HEK293 (cell line): ENCODE data around the gene DYRK4.

Source experiments
- CTCF ChIA-PET: fragments of 350-600 bp; formaldehyde crosslinking; extraction: SDS; loops from one replicate; lab custom pipeline; 2021; ENCODE audit warnings: antibody characterized with exemption; lab: Yijun Ruan, JAX
- POLR2A ChIA-PET: fragments of 300-600 bp; formaldehyde crosslinking; extraction: SDS; loops from one replicate; lab custom pipeline; 2020; ENCODE audit warnings: antibody characterized with exemption, inconsistent platforms; lab: Yijun Ruan, JAX
- H3K27ac ChIP-seq: fragments of 200-500 bp; sonication (Bioruptor generic); 2 replicates; pipeline ENCODE4 v1.5.1; 2014; ENCODE audit warnings: low read depth, low read length, control low read depth, inconsistent platforms; ENCODE audit errors: extremely low read depth
- H3K36me3 ChIP-seq, 2 experiments: fragments of 200-500 bp in 1 of 2; sonication (Bioruptor generic) in 1 of 2; 1 replicate in 1 of 2; 2 replicates in 1 of 2; pipeline ENCODE4 v1.5.1; 2014 to 2017; ENCODE audit warnings: inconsistent platforms in 2 of 2, low read length in 2 of 2; ENCODE audit not compliant: control insufficient read depth in 2 of 2, insufficient read depth in 1 of 2
- H3K4me1 ChIP-seq: fragments of 200-500 bp; sonication (Bioruptor generic); 2 replicates; pipeline ENCODE4 v1.5.1; 2014; ENCODE audit warnings: mild to moderate bottlenecking, low read length, inconsistent platforms; ENCODE audit not compliant: control insufficient read depth, insufficient read depth
- H3K4me3 ChIP-seq: 2 replicates; pipeline ENCODE4 v1.5.1; 2011; ENCODE audit warnings: low read depth, mild to moderate bottlenecking, control low read depth, low read length, moderate library complexity
- H3K9me3 ChIP-seq: fragments of 200-500 bp; sonication (Bioruptor generic); 2 replicates; pipeline ENCODE4 v1.5.1; 2014; ENCODE audit warnings: low read depth, low read length, inconsistent platforms; ENCODE audit not compliant: control insufficient read depth, insufficient read depth
- CTCF ChIP-seq: fragments of 450-650 bp; formaldehyde crosslinking; IDR thresholded peaks from 2 replicates; pipeline ENCODE4 v1.5.1; 2016; ENCODE audit warnings: missing biosample characterization, missing genetic modification characterization
- ELK4 ChIP-seq: IDR thresholded peaks from 2 replicates; pipeline ENCODE4 v1.6.1; 2011; ENCODE audit warnings: mild to moderate bottlenecking, low read depth, low read length, borderline replicate concordance
- HOXC10 ChIP-seq: sonication (generic); formaldehyde crosslinking; IDR thresholded peaks from 2 replicates; pipeline ENCODE4 v1.8.1; 2023; ENCODE audit warnings: mild to moderate bottlenecking, missing genetic modification reagents
- KLF10 ChIP-seq: fragments of 450-650 bp; IDR thresholded peaks from 2 replicates; pipeline ENCODE4 v1.5.1; 2018; ENCODE audit warnings: missing biosample characterization, mild to moderate bottlenecking, missing genetic modification characterization
- KLF17 ChIP-seq: fragments of 450-650 bp; formaldehyde crosslinking; IDR thresholded peaks from 2 replicates; pipeline ENCODE4 v1.5.1; 2016; ENCODE audit warnings: missing biosample characterization, missing genetic modification characterization
- MYNN ChIP-seq: fragments of 450-650 bp; formaldehyde crosslinking; IDR thresholded peaks from 2 replicates; pipeline ENCODE4 v1.5.1; 2016; ENCODE audit warnings: missing biosample characterization, missing genetic modification characterization, borderline replicate concordance
- SCRT1 ChIP-seq: fragments of 450-650 bp; formaldehyde crosslinking; IDR thresholded peaks from 2 replicates; pipeline ENCODE4 v1.5.1; 2016; ENCODE audit warnings: missing biosample characterization, missing genetic modification characterization, borderline replicate concordance
- TSHZ1 ChIP-seq: fragments of 450-650 bp; formaldehyde crosslinking; IDR thresholded peaks from 2 replicates; pipeline ENCODE4 v1.5.1; 2016; ENCODE audit warnings: missing biosample characterization, missing genetic modification characterization, borderline replicate concordance
- ZBTB17 ChIP-seq: fragments of 450-650 bp; formaldehyde crosslinking; IDR thresholded peaks from 2 replicates; pipeline ENCODE4 v1.5.1; 2016; ENCODE audit warnings: missing biosample characterization, missing genetic modification characterization
- ZBTB8A ChIP-seq: fragments of 450-650 bp; formaldehyde crosslinking; IDR thresholded peaks from 2 replicates; pipeline ENCODE4 v1.5.1; 2016; ENCODE audit warnings: missing biosample characterization, missing genetic modification characterization
- ZNF16 ChIP-seq: fragments of 450-650 bp; formaldehyde crosslinking; IDR thresholded peaks from 2 replicates; pipeline ENCODE4 v1.5.1; 2016; ENCODE audit warnings: low read depth, missing biosample characterization, missing genetic modification characterization
- ZNF2 ChIP-seq: fragments of 450-650 bp; formaldehyde crosslinking; IDR thresholded peaks from 2 replicates; pipeline ENCODE4 v1.5.1; 2016; ENCODE audit warnings: missing biosample characterization, missing genetic modification characterization
- ZNF221 ChIP-seq: fragments of 450-650 bp; formaldehyde crosslinking; IDR thresholded peaks from 2 replicates; pipeline ENCODE4 v1.5.1; 2017; ENCODE audit warnings: missing biosample characterization, missing genetic modification characterization, borderline replicate concordance
- ZNF404 ChIP-seq: fragments of 450-650 bp; formaldehyde crosslinking; IDR thresholded peaks from 2 replicates; pipeline ENCODE4 v1.5.1; 2017; ENCODE audit warnings: missing biosample characterization, missing genetic modification characterization
- ZNF521 ChIP-seq: fragments of 450-650 bp; formaldehyde crosslinking; IDR thresholded peaks from 2 replicates; pipeline ENCODE4 v1.5.1; 2017; ENCODE audit warnings: missing biosample characterization, mild to moderate bottlenecking, missing genetic modification characterization
- ZNF548 ChIP-seq: fragments of 450-650 bp; formaldehyde crosslinking; IDR thresholded peaks from 2 replicates; pipeline ENCODE4 v1.5.1; 2016; ENCODE audit warnings: missing biosample characterization, missing genetic modification characterization
- ZNF561 ChIP-seq: fragments of 450-650 bp; IDR thresholded peaks from 2 replicates; pipeline ENCODE4 v1.5.1; 2018; ENCODE audit warnings: missing biosample characterization, missing genetic modification characterization, borderline replicate concordance
- ZNF596 ChIP-seq: fragments of 450-650 bp; IDR thresholded peaks from 2 replicates; pipeline ENCODE4 v1.5.0; 2018; ENCODE audit warnings: missing biosample characterization, mild to moderate bottlenecking, missing genetic modification characterization, moderate library complexity
- ZNF645 ChIP-seq: fragments of 450-650 bp; formaldehyde crosslinking; IDR thresholded peaks from 2 replicates; pipeline ENCODE4; 2016; ENCODE audit warnings: missing biosample characterization, missing genetic modification characterization
- ZNF654 ChIP-seq: fragments of 450-650 bp; formaldehyde crosslinking; IDR thresholded peaks from 2 replicates; pipeline ENCODE4 v1.5.1; 2016; ENCODE audit warnings: low read depth, missing biosample characterization, missing genetic modification characterization
- ZNF658 ChIP-seq: fragments of 450-650 bp; formaldehyde crosslinking; IDR thresholded peaks from 2 replicates; pipeline ENCODE4; 2016; ENCODE audit warnings: missing biosample characterization, missing genetic modification characterization
- ZNF837 ChIP-seq: fragments of 450-650 bp; formaldehyde crosslinking; IDR thresholded peaks from 2 replicates; pipeline ENCODE4 v1.5.1; 2016; ENCODE audit warnings: missing biosample characterization, missing genetic modification characterization
- ZSCAN18 ChIP-seq: fragments of 450-650 bp; formaldehyde crosslinking; IDR thresholded peaks from 2 replicates; pipeline ENCODE4 v1.5.1; 2016; ENCODE audit warnings: missing biosample characterization, missing genetic modification characterization
- ZXDB ChIP-seq: fragments of 450-650 bp; formaldehyde crosslinking; IDR thresholded peaks from 2 replicates; pipeline ENCODE4 v1.5.1; 2016; ENCODE audit warnings: missing biosample characterization, missing genetic modification characterization

Gene DYRK4

GRCh38 chr12:4609071-4609470, 47.1 kb downstream of the DYRK4 start:
- TF ChIP-seq ZNF561 (tag by site-specific recombination) (no peak), ZNF16 (no peak)
- TF ChIP-seq, all 188 proteins: peak for 0
- H3K4me1 ChIP-seq: no peaks in the 10 kb centered on the region
- no peaks in the 10 kb centered on the region for H3K9me3 ChIP-seq
- H3K4me3 ChIP-seq: no peak overlapping the region
- ChIA-PET POLR2A (no interaction called here), CTCF (no interaction called here)
- H3K27ac ChIP-seq: no peak overlapping the region
- H3K36me3 ChIP-seq: peaks cover 12 to 40% of the 10 kb centered on the region in 2 experiments; a peak in 2 of 3 replicates

GRCh38 chr12:4610481-4610880, 48.5 kb downstream of the DYRK4 start:
- Histone ChIP-seq H3K36me3 (peaks cover 18 to 52% of the 10 kb centered on the region in 2 experiments; a peak in 2 of 3 replicates), H3K27ac (no peak overlapping the region), H3K4me3 (no peak overlapping the region), H3K9me3 (no peaks in the 10 kb centered on the region), H3K4me1 (no peaks in the 10 kb centered on the region)
- ChIA-PET CTCF (interaction anchor here (1.1 to 1.4 kb wide), 2 partner anchors 10 to 20 kb away, joined by 3 to 5 read pairs; no protein-coding TSS in a partner anchor), POLR2A (no interaction called here)
- TF ChIP-seq ZNF837 (tag by site-specific recombination) (no peak), ZNF596 (no peak), SCRT1 (tag by site-specific recombination) (no peak), ZNF654 (tag by site-specific recombination) (no peak), ZNF221 (no peak), ZSCAN18 (no peak), ZNF645 (no peak), ZBTB17 (tag by site-specific recombination) (no peak), HOXC10 (CRISPR knock-in tag) (no peak), ZBTB8A (tag by site-specific recombination) (no peak), KLF17 (tag by site-specific recombination) (no peak), ZNF521 (no peak), ELK4 (no peak)

- Histone ChIP-seq H3K36me3 (peaks cover 18 to 48% of the 10 kb centered on the region in 2 experiments; a peak in 2 of 3 replicates), H3K4me1 (no peaks in the 10 kb centered on the region), H3K9me3 (no peaks in the 10 kb centered on the region), H3K4me3 (no peak overlapping the region), H3K27ac (no peak overlapping the region)
- ChIA-PET CTCF (interaction anchor here (0.9 kb wide), 1 partner anchor 10 kb away, joined by 4 read pairs; no protein-coding TSS in a partner anchor), POLR2A (no interaction called here)
- no peak for TF ChIP-seq KLF10 (tag by site-specific recombination)
- no peak for TF ChIP-seq ZNF658
- no peak for TF ChIP-seq ZNF548 (tag by site-specific recombination)
- TF ChIP-seq CTCF (tag by site-specific recombination): no peak
- TF ChIP-seq MYNN (tag by site-specific recombination): no peak
- no peak for TF ChIP-seq ZNF404
- TF ChIP-seq ZXDB (tag by site-specific recombination): no peak
- no peak for TF ChIP-seq TSHZ1 (tag by site-specific recombination)
- no peak for TF ChIP-seq ZNF2
Measured at GRCh38 chr12:4615667-4616066, 53.7 kb downstream of the DYRK4 start.
